ENCODE measurements around the gene XYLT1.

Gene XYLT1

GRCh38 chr16:17072104-17072503 is 398.7 kb downstream of the XYLT1 start:
- DNase-seq: no peak

- DNase-seq: peak; percentile 39
Measured at GRCh38 chr16:17070882-17071592, 399.7 kb downstream of the XYLT1 start.

GRCh38 chr16:17069681-17070080 is 401.1 kb downstream of the XYLT1 start:
- no peak for DNase-seq

- DNase-seq: no peak
Measured at GRCh38 chr16:17068524-17068923, 402.2 kb downstream of the XYLT1 start.

- DNase-seq: no peak
Measured at GRCh38 chr16:17067882-17068281, 402.9 kb downstream of the XYLT1 start.

GRCh38 chr16:17063201-17064139 is 407.3 kb downstream of the XYLT1 start:
- no peak for DNase-seq

- DNase-seq: no peak
Measured at GRCh38 chr16:17062676-17063075, 408.1 kb downstream of the XYLT1 start.

- no peak for DNase-seq
Measured at GRCh38 chr16:17061326-17061725, 409.4 kb downstream of the XYLT1 start.

GRCh38 chr16:17058471-17058870 is 412.3 kb downstream of the XYLT1 start:
- no peak for DNase-seq

- DNase-seq: no peak
Measured at GRCh38 chr16:17056666-17057065, 414.1 kb downstream of the XYLT1 start.

- no peak for DNase-seq
Measured at GRCh38 chr16:17053536-17054160, 417.1 kb downstream of the XYLT1 start.

All from DMS 273 treated with DMSO at 0.1 percent for 48 hours (cell line).